Measurements from ENCODE around the gene IL19.

IL19 gene

DNA sequence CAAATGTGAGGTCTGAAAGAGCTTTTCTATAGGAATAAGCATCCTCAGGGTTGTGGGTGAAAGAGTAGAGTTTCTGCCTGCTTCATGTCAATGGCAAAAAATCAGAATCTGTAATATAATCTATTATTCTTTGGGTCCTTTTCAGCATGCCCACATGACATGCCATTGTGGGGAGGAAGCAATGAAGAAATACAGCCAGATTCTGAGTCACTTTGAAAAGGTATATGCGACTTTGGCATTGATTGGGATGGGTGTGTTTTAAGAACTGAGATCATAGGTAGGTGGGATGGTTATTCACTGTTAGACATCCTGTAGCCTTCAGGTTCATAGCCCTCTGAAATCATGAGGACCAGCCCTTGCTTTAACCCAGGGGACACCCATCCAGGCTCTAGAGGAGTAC is 96.7 kb downstream of the IL19 start:
- no peak for DNase-seq

- no peak for DNase-seq
Measured at GRCh38 chr1:206867716-206868115, 97.1 kb downstream of the IL19 start.

- DNase-seq, result no peak
Measured at GRCh38 chr1:206868264-206868663, 97.7 kb downstream of the IL19 start.

GRCh38 chr1:206872139-206872538 is 101.6 kb downstream of the IL19 start:
- DNase-seq, result no peak

GRCh38 chr1:206873603-206874188 is 103.1 kb downstream of the IL19 start:
- DNase-seq, result no peak

- no peak for DNase-seq
Measured at GRCh38 chr1:206875752-206876377, 105.3 kb downstream of the IL19 start.

DNA sequence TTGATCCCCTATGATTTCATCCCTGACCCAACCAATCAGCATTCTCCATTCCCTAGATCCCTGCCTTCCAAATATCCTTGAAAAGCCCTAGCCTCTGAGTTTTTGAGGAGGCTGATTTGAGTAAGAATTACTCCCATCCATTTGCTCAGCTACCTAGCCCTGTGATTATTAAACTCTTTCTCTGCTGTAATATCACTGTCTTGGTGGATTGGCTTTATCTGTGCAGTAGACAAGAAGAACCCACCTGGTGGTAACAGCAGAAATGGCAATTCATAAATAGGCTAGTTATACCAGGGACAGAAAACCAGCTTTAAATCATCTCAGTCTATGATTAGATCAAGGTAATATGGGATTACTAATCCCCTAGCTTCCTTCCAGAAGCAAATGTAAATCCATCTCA is 107.9 kb downstream of the IL19 start:
- DNase-seq, result no peak

DNA sequence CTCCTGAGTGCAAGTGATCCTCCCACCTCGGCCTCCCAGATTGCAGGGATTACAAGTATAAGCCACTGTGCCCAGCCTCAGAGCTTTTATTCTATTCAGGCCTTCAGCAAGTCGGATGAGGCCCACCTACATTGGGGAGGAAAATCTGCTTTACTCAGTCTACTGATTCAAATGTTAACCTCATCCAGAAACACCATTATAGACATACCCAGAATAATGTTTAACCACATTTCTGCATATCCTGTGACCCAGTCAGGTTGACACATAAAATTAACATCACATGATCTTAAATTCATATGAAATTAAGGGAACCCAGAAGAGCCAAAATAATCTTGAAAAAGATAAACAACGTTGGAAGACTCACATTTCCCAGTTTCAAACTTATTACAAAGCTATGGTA is 109.7 kb downstream of the IL19 start:
- no peak for DNase-seq

- DNase-seq, result no peak
Measured at GRCh38 chr1:206882555-206882954, 112.0 kb downstream of the IL19 start.

GRCh38 chr1:206883160-206883559 is 112.6 kb downstream of the IL19 start:
- no peak for DNase-seq

DNA sequence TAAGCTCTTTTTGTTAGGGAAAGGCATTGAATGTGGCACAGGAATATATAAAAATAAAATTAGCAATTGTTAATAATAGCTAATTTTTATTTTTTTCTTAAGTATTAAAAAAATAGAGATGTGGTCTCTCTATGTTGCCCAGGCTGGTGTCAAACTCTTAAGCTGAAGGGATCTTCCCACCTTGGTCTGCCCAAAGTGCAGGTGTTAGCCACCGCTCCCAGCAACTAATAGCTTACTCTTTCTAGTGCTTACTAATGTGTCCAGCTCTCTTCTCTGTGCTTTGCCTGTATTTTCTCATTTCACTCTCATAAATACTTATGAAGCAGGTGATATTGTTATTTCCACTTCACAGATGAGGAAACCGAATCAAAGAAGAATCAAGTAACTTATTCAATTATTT is 113.3 kb downstream of the IL19 start:
- DNase-seq, result no peak

GRCh38 chr1:206885341-206886060 is 114.9 kb downstream of the IL19 start:
- DNase-seq, result no peak

GRCh38 chr1:206886831-206887230 is 116.3 kb downstream of the IL19 start:
- DNase-seq, result no peak

- DNase-seq, result no peak
Measured at GRCh38 chr1:206887701-206888100, 117.1 kb downstream of the IL19 start.

- no peak for DNase-seq
Measured at GRCh38 chr1:206890125-206891060, 119.8 kb downstream of the IL19 start.

GRCh38 chr1:206891412-206891811 is 120.8 kb downstream of the IL19 start:
- DNase-seq, result no peak

Data from activated CD4-positive, alpha-beta T cell treated with anti-CD3 and anti-CD28 coated beads, Interleukin-2, amount 50 U/mL, for 4 hours (primary cell).